ENCODE measurements around the gene GGT5.

The GGT5 gene

DNA sequence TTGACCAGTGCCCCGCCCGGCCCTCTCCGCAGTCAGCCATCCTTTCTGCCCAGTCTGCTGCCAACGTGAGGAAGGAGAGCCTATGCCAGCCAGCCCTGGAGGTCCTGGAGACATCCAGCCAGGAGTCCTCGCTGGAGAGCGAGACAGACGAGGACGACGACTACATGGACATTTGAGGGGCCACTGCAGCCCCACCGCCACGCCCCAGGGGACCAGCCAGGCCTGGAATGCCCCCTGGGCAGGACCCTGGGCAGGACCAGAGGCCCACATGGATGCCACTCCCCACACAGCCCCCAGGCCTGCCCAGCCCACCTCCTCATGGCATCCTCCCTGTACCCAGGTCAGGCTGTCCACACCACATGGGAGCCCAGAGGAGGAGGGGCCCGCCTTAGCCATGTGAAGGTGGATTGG, 66.9 kb downstream of the GGT5 start:
- no peak overlapping the region for H3K4me3 ChIP-seq (ENCODE audit: low read depth, low read length)
- DNase-seq (ENCODE audit: low read depth) = no peak
- TF ChIP-seq, protein P1, sequence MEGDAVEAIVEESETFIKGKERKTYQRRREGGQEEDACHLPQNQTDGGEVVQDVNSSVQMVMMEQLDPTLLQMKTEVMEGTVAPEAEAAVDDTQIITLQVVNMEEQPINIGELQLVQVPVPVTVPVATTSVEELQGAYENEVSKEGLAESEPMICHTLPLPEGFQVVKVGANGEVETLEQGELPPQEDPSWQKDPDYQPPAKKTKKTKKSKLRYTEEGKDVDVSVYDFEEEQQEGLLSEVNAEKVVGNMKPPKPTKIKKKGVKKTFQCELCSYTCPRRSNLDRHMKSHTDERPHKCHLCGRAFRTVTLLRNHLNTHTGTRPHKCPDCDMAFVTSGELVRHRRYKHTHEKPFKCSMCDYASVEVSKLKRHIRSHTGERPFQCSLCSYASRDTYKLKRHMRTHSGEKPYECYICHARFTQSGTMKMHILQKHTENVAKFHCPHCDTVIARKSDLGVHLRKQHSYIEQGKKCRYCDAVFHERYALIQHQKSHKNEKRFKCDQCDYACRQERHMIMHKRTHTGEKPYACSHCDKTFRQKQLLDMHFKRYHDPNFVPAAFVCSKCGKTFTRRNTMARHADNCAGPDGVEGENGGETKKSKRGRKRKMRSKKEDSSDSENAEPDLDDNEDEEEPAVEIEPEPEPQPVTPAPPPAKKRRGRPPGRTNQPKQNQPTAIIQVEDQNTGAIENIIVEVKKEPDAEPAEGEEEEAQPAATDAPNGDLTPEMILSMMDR (IDR thresholded peaks at IDR 0.05; ENCODE audit: control insufficient read depth, extremely low read depth, insufficient read depth) = no peak

DNA sequence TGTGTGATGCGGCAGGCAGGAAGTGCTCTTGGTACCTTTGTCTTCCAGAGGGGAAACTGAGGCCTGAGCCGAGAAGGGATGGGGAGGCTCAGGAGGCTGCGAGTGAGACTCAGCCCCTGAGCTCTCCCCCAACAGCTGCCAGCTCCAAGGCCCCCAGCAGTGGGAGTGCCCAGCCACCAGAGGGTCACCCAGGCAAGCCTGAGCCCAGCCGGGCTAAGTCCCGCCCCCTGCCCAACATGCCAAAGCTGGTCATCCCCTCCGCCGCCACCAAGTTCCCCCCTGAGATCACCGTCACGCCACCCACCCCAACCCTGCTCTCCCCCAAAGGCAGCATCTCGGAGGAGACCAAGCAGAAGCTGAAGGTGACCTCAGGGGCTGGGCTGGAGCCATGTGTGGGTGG, 67.4 kb downstream of the GGT5 start:
- TF ChIP-seq, protein P1 (IDR thresholded peaks at IDR 0.05; ENCODE audit: control insufficient read depth, extremely low read depth, insufficient read depth) = no peak
- no peak for DNase-seq (ENCODE audit: low read depth)
- no peak overlapping the region for H3K4me3 ChIP-seq (ENCODE audit: low read depth, low read length)

DNA sequence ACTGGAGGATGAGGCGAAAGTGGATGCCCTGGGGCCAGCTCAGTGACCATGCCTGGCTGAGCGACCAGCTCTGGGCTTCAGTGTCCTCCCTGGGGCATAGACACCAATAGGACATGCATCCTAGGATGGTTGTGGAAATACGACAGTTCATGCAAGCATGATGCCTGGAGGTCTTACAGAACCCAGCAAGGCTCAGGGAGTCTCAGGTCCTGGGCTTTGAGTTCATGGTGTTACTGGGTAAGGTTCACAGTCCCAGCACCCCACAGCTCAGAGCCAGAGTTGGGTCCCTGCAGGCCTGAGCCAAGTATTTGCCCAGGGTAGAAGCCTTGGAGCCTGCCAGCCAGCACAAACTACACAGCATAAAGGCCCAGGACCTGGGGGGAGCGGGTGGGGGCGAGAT, 67.8 kb downstream of the GGT5 start:
- no peak for DNase-seq (ENCODE audit: low read depth)
- no peak overlapping the region for H3K4me3 ChIP-seq (ENCODE audit: low read depth, low read length)
- TF ChIP-seq, protein P1 (IDR thresholded peaks at IDR 0.05; ENCODE audit: control insufficient read depth, extremely low read depth, insufficient read depth) = no peak

DNA sequence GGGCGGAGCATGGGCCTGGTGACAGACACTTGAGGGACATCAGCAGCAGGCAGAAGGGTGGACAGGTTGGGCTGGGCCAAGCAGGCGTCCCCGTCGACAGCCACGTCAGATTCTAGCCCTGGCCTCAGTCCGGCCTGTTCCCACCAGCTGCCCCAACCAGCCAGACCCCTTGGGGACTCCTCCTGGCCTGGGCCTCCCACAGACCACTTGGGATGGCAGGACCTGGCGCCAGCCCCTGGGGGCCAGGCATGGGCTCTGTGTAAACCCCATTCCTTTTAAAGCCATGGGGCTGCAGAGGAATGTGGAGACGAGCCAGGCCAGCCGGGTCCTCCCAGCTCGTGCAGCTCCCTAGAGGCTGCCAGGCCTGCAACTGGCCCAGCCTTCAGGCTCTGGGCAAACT, 68.3 kb downstream of the GGT5 start:
- TF ChIP-seq, protein P1 (IDR thresholded peaks at IDR 0.05; ENCODE audit: control insufficient read depth, extremely low read depth, insufficient read depth) = no peak
- no peak for DNase-seq (ENCODE audit: low read depth)
- no peak overlapping the region for H3K4me3 ChIP-seq (ENCODE audit: low read depth, low read length)

DNA sequence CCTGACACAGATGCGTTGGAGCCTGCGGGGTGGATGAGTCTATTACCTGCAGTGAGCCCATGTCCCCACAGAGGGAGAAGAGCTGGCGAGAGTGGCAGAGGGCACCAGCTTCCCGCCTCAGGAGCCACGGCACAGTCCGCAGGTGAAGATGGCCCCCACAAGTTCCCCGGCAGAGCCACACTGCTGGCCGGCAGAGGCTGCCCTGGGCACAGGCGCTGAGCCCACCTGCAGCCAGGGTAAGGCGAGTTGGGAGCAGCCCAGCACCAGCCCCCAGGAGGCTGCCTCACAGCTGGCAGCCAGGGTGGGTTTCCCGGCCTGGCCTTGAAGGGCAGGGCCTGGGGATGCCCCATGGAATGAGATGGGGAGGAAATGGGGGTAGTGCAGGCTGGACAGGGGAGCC, 68.8 kb downstream of the GGT5 start:
- TF ChIP-seq, protein P1 (IDR thresholded peaks at IDR 0.05; ENCODE audit: control insufficient read depth, extremely low read depth, insufficient read depth) = no peak
- no peak overlapping the region for H3K4me3 ChIP-seq (ENCODE audit: low read depth, low read length)
- no peak for DNase-seq (ENCODE audit: low read depth)

DNA sequence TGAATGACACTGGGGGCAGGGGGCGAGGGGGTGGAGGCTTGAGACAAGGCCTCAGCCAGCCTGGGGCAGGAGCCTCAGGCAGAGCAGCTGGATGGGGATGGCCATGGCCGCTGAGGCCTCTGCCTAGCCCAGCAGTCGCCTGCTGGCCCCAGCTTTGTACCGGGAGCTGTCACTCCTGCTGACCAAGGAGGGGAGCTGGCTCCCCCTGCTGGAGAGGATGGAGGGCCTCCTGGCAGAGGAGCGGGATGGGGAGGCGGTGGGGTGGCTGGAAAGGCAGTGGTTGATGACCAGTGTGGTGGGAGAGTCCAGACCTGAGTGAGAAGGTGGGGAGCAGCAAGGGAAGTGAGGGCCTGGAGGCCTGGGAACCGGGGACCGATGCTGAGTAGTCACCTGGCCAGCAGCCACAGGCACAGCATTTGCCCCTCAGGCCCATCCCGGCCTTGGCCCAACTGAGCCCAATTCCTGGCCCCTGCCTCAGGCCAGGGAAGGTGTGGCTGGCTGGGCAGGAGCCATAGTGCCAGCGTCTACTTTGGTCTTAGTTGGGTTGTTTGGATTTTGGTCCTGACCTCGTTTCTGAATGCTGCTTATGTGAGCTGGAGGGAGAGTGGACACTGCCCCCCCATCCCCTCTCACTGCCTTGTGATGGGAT, 69.6 kb downstream of the GGT5 start:
- no peak for DNase-seq (ENCODE audit: low read depth)
- no peak overlapping the region for H3K4me3 ChIP-seq (ENCODE audit: low read depth, low read length)
- TF ChIP-seq, protein P1 (IDR thresholded peaks at IDR 0.05; ENCODE audit: control insufficient read depth, extremely low read depth, insufficient read depth) = peak; percentile 91

DNA sequence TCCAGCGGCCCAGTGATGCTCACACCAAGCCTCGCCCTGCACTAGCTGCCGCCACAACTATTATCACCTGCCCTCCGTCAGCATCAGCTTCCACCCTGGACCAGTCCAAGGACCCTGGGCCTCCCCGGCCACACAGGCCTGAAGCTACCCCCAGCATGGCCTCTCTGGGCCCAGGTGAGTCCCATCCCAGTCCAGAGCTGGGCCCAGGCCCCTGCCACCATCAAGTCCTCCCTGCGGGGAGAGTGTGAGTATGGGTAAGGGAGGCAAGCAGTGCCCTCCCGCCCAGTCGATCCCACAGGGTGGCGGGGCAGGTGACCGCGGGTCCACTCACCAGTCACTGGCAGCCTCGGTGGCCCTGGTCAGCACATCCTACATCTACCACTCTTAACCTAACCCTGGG, 73.1 kb downstream of the GGT5 start:
- no peak overlapping the region for H3K4me3 ChIP-seq (ENCODE audit: low read depth, low read length)
- no peak for DNase-seq (ENCODE audit: low read depth)
- TF ChIP-seq, protein P1 (IDR thresholded peaks at IDR 0.05; ENCODE audit: control insufficient read depth, extremely low read depth, insufficient read depth) = no peak

Data from LNCaP clone FGC (cell line).